ENCODE measurements around the gene TRAF1.

Gene TRAF1

DNA sequence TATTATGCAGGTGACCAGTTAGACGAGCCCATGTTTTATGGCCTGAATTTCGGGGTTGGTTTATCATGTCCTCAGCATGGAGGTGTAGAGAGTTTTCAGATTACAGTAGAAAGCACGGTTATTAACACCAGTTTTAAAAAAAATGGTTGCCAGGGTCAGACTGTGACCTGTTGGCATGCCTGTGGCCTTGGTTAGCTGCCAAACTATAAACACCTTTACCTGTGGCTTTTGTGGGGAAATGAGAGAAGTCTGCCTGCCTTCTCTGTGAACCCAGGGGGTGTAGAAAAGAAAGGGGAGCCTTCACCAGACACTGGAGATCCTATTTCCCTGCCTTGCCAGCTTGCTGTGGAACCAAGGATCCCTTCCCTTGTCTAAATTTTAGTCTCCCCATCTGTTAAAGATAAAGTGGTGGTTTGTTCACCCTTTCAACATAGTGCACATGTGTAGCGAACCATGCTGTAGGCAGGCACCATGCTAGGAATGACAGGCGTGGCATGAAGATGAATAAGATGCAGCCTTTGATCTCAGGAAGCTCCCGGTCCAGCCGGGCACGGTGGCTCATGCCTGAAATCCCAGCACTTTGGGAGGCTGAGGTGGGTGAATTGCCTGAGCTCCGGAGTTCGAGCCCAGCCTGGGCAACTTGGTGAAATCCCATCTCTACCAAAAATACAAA, 43.5 kb downstream of the TRAF1 start:
- Mint-ChIP-seq H3K4me3 (peak overlapping the region; percentile 18), H3K9me3 (no peaks in the 10 kb centered on the region), H3K27ac (ENCODE audit: low read depth) (peak overlapping the region; percentile 38), H3K27me3 (no peaks in the 10 kb centered on the region), H3K36me3 (ENCODE audit: insufficient read depth) (peaks cover 9% of the 10 kb centered on the region), H3K4me1 (peaks cover 50% of the 10 kb centered on the region)
- DNase-seq (ENCODE audit: low spot score in 2 of 2) = no peak
- ATAC-seq (replicated peaks; ENCODE audit: extremely low read depth, poor library complexity, severe bottlenecking) = peak; percentile 44

- Mint-ChIP-seq H3K27me3 (no peaks in the 10 kb centered on the region), H3K9me3 (no peaks in the 10 kb centered on the region), H3K36me3 (ENCODE audit: insufficient read depth) (peaks cover 19% of the 10 kb centered on the region), H3K4me3 (peak overlapping the region; percentile 81), H3K27ac (ENCODE audit: low read depth) (peak overlapping the region; percentile 76), H3K4me1 (peaks cover 61% of the 10 kb centered on the region)
- DNase-seq (ENCODE audit: low spot score in 2 of 2) = no peak
- no peak for ATAC-seq (replicated peaks; ENCODE audit: extremely low read depth, poor library complexity, severe bottlenecking)
Measured at GRCh38 chr9:120879446-120879845, 47.1 kb downstream of the TRAF1 start.

DNA sequence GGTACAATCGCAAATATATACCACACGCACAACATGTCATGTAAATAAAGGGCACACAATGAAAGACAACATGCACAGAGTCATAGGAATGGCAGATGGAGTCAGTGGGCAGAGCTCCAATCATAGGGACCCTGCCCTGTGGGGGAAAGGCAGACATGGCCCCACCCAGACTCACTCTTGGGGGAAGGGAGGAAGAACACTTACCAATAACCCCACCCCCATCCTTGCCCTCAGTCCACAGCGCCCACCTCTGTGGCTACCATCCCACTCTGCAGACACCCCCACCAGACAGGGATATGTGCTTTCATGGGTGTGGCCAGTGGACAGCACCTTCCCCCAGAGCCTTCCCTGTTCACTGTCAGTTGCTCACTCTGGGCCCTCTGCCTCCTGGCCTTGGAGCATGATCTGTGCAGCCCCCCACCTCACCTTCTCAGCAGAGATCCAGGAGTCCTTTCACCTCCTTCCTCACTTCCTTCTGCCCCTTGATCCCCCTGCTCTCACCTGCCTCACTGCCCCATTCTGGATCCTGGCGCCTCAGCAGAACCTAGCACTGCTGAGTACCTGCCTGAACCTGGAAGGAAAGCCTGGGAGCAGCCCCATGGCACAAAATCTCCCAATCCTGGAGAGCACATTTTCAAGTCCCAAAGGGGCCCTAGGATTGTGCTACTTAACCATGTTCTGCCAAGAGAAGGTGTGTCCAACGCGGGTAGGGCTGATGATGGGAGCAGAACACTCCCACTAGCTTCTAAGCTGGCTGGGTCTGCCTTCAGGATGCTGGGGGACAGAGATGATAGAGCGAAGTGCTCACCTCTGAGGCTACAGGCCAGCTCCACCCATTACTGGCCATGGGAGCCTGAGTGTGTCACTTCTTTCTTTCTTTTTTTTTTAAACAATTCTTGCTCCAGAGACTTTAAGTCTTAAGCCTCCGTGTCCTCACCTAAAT, 48.1 kb downstream of the TRAF1 start:
- ATAC-seq (replicated peaks; ENCODE audit: extremely low read depth, poor library complexity, severe bottlenecking) (no peak), DNase-seq (ENCODE audit: low spot score in 2 of 2) (no peak)
- Mint-ChIP-seq H3K9me3 (no peaks in the 10 kb centered on the region), H3K27me3 (no peaks in the 10 kb centered on the region), H3K36me3 (ENCODE audit: insufficient read depth) (peaks cover 22% of the 10 kb centered on the region), H3K4me3 (peak overlapping the region; percentile 81), H3K4me1 (peaks cover 61% of the 10 kb centered on the region), H3K27ac (ENCODE audit: low read depth) (peak overlapping the region; percentile 76)

- Mint-ChIP-seq H3K9me3 (no peaks in the 10 kb centered on the region), H3K4me1 (peaks cover 54% of the 10 kb centered on the region), H3K27ac (ENCODE audit: low read depth) (peak overlapping the region; percentile 76), H3K27me3 (no peaks in the 10 kb centered on the region), H3K4me3 (peak overlapping the region; percentile 81), H3K36me3 (ENCODE audit: insufficient read depth) (peaks cover 27% of the 10 kb centered on the region)
- peak; percentile 37 for ATAC-seq (replicated peaks; ENCODE audit: extremely low read depth, poor library complexity, severe bottlenecking)
- DNase-seq (ENCODE audit: low spot score in 2 of 2) = peak; percentile 30 to 41
Measured at GRCh38 chr9:120877276-120878034, 49.1 kb downstream of the TRAF1 start.

DNA sequence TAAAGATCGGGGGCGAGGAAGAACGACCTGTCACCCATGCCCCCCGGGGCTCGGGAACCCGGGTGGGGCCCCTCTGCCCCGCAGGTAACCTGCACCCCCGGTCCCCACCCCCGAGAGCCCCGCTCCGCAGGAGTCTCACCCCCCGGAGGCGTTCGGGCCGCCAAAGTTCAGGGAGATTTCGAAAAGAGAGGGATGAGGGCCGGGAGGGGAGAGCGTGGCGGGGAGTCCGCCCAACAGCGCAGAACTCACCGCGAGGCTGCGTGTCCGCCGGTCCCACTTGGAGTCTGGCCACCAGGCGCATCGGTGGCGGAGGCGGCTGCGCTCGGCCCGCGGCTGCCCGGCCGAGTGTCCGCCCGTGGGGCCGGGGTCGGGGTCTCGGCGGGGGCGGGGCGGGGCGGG, 49.8 kb downstream of the TRAF1 start, which contains the start of gene PHF19:
Gene PHF19 (minus strand): TSS at position 347 of the 399 bp plus-strand sequence. CDS start 2,447 bp downstream, outside the sequence.
- DNase-seq (ENCODE audit: low spot score in 2 of 2) (no peak), ATAC-seq (replicated peaks; ENCODE audit: extremely low read depth, poor library complexity, severe bottlenecking) (peak; percentile 12)
- H3K4me1 Mint-ChIP-seq = peaks cover 51% of the 10 kb centered on the region
- H3K9me3 Mint-ChIP-seq = no peaks in the 10 kb centered on the region
- H3K36me3 Mint-ChIP-seq (ENCODE audit: insufficient read depth) = peaks cover 31% of the 10 kb centered on the region
- no peaks in the 10 kb centered on the region for H3K27me3 Mint-ChIP-seq
- H3K4me3 Mint-ChIP-seq = peak within 1 kb of the TSS; percentile 81
- peak within 1 kb of the TSS; percentile 76 for H3K27ac Mint-ChIP-seq (ENCODE audit: low read depth)

- peaks cover 35% of the 10 kb centered on the region for H3K36me3 Mint-ChIP-seq (ENCODE audit: insufficient read depth)
- H3K27ac Mint-ChIP-seq (ENCODE audit: low read depth) = peak overlapping the region; percentile 49
- ATAC-seq (replicated peaks; ENCODE audit: extremely low read depth, poor library complexity, severe bottlenecking) (peak; percentile 52), DNase-seq (ENCODE audit: low spot score in 2 of 2) (peak; percentile 42 to 51)
- H3K9me3 Mint-ChIP-seq = no peaks in the 10 kb centered on the region
- no peaks in the 10 kb centered on the region for H3K27me3 Mint-ChIP-seq
- H3K4me1 Mint-ChIP-seq = peaks cover 49% of the 10 kb centered on the region
- H3K4me3 Mint-ChIP-seq = peak overlapping the region; percentile 81
Measured at GRCh38 chr9:120875954-120876841, 50.4 kb downstream of the TRAF1 start.

DNA sequence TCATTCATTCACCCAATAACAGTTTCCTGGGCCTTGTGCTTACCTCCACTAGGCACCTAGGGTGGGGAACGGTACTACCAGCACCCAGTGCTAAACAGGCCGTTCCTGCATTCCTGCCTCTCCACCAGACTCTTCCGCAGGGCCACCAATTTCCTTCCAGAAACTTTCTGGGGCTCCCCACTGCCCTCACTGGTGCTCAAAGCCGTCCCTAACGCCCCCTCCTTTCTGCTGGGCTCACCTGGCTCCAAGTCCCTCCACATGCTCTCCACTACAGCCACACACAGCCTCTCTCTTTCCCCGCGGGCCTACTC, 51.0 kb downstream of the TRAF1 start:
- Mint-ChIP-seq H3K9me3 (no peaks in the 10 kb centered on the region), H3K36me3 (ENCODE audit: insufficient read depth) (peaks cover 37% of the 10 kb centered on the region), H3K27ac (ENCODE audit: low read depth) (peak overlapping the region; percentile 49), H3K4me3 (peak overlapping the region; percentile 81), H3K4me1 (peaks cover 43% of the 10 kb centered on the region), H3K27me3 (no peaks in the 10 kb centered on the region)
- DNase-seq (ENCODE audit: low spot score in 2 of 2) (no peak), ATAC-seq (replicated peaks; ENCODE audit: extremely low read depth, poor library complexity, severe bottlenecking) (no peak)

DNA sequence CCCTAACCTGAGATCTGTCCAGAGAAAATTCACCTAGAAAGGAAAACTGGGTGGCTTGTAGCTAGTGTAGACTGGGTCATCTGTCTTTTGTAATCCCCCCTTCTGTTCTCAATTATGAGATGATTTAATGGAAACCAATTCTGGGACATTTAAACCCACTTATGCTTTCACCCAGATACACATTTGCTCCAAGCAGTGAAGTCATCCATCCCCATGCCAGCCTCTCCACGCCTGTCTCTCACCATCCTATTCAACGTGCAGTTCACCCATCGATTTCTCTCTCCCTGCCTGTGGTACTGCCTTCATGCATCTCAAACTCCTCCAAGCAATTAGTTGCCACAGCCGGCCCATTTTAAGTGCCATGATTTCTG, 51.4 kb downstream of the TRAF1 start:
- Mint-ChIP-seq H3K4me1 (peaks cover 43% of the 10 kb centered on the region), H3K36me3 (ENCODE audit: insufficient read depth) (peaks cover 37% of the 10 kb centered on the region), H3K4me3 (peak overlapping the region; percentile 81), H3K27ac (ENCODE audit: low read depth) (peak overlapping the region; percentile 49), H3K9me3 (no peaks in the 10 kb centered on the region), H3K27me3 (no peaks in the 10 kb centered on the region)
- ATAC-seq (replicated peaks; ENCODE audit: extremely low read depth, poor library complexity, severe bottlenecking) (no peak), DNase-seq (ENCODE audit: low spot score in 2 of 2) (no peak)

GRCh38 chr9:120874226-120875194, 52.1 kb downstream of the TRAF1 start:
- Mint-ChIP-seq H3K4me1 (peaks cover 41% of the 10 kb centered on the region), H3K27ac (ENCODE audit: low read depth) (no peak overlapping the region), H3K36me3 (ENCODE audit: insufficient read depth) (peaks cover 39% of the 10 kb centered on the region), H3K4me3 (peak overlapping the region; percentile 81), H3K27me3 (no peaks in the 10 kb centered on the region), H3K9me3 (no peaks in the 10 kb centered on the region)
- ATAC-seq (replicated peaks; ENCODE audit: extremely low read depth, poor library complexity, severe bottlenecking) (no peak), DNase-seq (ENCODE audit: low spot score in 2 of 2) (no peak)

DNA sequence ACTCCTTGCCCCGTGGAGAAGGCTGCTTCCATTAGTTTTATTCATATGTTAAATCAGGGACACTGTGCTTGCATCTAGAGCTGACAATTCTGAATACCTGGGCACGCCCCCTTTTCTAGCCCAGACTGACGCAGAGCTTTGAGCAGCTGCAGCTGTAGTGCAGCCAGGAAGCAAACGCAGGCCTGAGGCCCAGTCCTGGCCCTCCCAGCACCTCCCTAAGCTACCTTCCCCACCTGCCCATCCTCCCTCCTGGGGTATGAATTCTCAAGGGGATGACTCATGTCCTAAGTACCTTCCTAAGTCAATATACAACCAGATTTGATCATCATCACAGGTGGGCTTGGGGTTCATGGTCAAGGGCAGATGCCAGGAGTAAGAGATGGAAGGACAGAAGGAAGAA, 53.1 kb downstream of the TRAF1 start:
- H3K9me3 Mint-ChIP-seq = no peaks in the 10 kb centered on the region
- ATAC-seq (replicated peaks; ENCODE audit: extremely low read depth, poor library complexity, severe bottlenecking) (no peak), DNase-seq (ENCODE audit: low spot score in 2 of 2) (no peak)
- peak overlapping the region; percentile 30 for H3K27ac Mint-ChIP-seq (ENCODE audit: low read depth)
- H3K4me3 Mint-ChIP-seq = no peak overlapping the region
- H3K27me3 Mint-ChIP-seq = no peaks in the 10 kb centered on the region
- peaks cover 38% of the 10 kb centered on the region for H3K4me1 Mint-ChIP-seq
- H3K36me3 Mint-ChIP-seq (ENCODE audit: insufficient read depth) = peaks cover 39% of the 10 kb centered on the region

Data from central memory CD8-positive, alpha-beta T cell (primary cell).